H1 (cell line): ENCODE data around the gene PTPRG. TPM values are rescaled to one million over a fixed set of nuclear protein-coding genes. Genes with fewer than 3 reads are reported as not detected.

Source experiments
- CTCF ChIA-PET: fragments of 300-600 bp; sonication (Branson Sonifier 250); formaldehyde crosslinking; loops from one replicate; lab custom pipeline; 2021; ENCODE audit not compliant: partially characterized antibody; lab: Charles Lee
- POLR2A ChIA-PET: fragments of 300-600 bp; sonication (Branson Sonifier 250); formaldehyde crosslinking; loops from one replicate; lab custom pipeline; 2021; ENCODE audit warnings: inconsistent platforms; ENCODE audit not compliant: partially characterized antibody; lab: Charles Lee
- DNase-seq, 2 experiments: peaks; one replicate each; pipeline versions ENCODE4 v3.0.0 to v3.0.0-alpha.2; 2010 to 2022; ENCODE audit warnings: low spot score in 2 of 2, low read depth in 1 of 2, mixed read lengths in 1 of 2
- FAIRE-seq: peaks from 2 replicates; lab custom pipeline; 2011; peaks lifted over from hg19 to GRCh38; lab: Jason Lieb, UNC
- H2AFZ ChIP-seq: 2 replicates; pipeline ENCODE4 v1.8.1; 2012; ENCODE audit warnings: low read length, inconsistent platforms
- H2AK5ac ChIP-seq: 2 replicates; pipeline ENCODE4 v1.6.1; 2013; ENCODE audit warnings: low read depth, low read length
- H2BK120ac ChIP-seq: replicated peaks from 2 replicates; pipeline ENCODE3; 2013; ENCODE audit warnings: low read depth, low read length, inconsistent platforms
- H2BK12ac ChIP-seq: 2 replicates; pipeline ENCODE4 v1.6.1; 2013; ENCODE audit warnings: low read depth, low read length
- H2BK15ac ChIP-seq: 2 replicates; pipeline ENCODE4 v1.6.1; 2013; ENCODE audit warnings: low read length
- H2BK20ac ChIP-seq: 2 replicates; pipeline ENCODE4 v1.6.1; 2013; ENCODE audit warnings: low read length
- H2BK5ac ChIP-seq: 2 replicates; pipeline ENCODE4 v1.6.1; 2013; ENCODE audit warnings: low read depth, low read length
- H3K14ac ChIP-seq: 2 replicates; pipeline ENCODE4 v1.6.1; 2013; ENCODE audit warnings: inconsistent platforms; ENCODE audit not compliant: insufficient read length
- H3K18ac ChIP-seq: 2 replicates; pipeline ENCODE4 v1.6.1; 2013; ENCODE audit warnings: low read length; ENCODE audit errors: extremely low read depth
- H3K23ac ChIP-seq: 2 replicates; pipeline ENCODE4 v1.6.1; 2013; ENCODE audit warnings: inconsistent platforms; ENCODE audit not compliant: insufficient read length
- H3K23me2 ChIP-seq: 2 replicates; pipeline ENCODE4 v1.6.1; 2013; ENCODE audit warnings: low read depth, low read length
- H3K27ac ChIP-seq: 2 replicates; pipeline ENCODE4 v1.6.1; 2011; ENCODE audit warnings: low read depth, low read length, inconsistent platforms
- H3K27me3 ChIP-seq, 4 experiments: replicated peaks in 1 of 4; 1 replicate in 1 of 4; 2 replicates in 3 of 4; pipeline versions ENCODE4 v1.6.1 to v1.8.1; 2011 to 2013; ENCODE audit warnings: low read length in 3 of 4, mild to moderate bottlenecking in 3 of 4, inconsistent platforms in 2 of 4, mixed read lengths in 2 of 4, moderate library complexity in 1 of 4; ENCODE audit not compliant: control insufficient read depth in 3 of 4, insufficient read depth in 3 of 4; ENCODE audit errors: extremely low read depth in 1 of 4
- H3K36me3 ChIP-seq, 4 experiments: 2 replicates each; pipeline versions ENCODE4 v1.6.1 to v1.8.1; 2011 to 2013; ENCODE audit warnings: mild to moderate bottlenecking in 4 of 4, low read length in 3 of 4, moderate library complexity in 2 of 4, control low read depth in 1 of 4, inconsistent platforms in 1 of 4; ENCODE audit not compliant: insufficient read depth in 4 of 4, control insufficient read depth in 2 of 4
- H3K4ac ChIP-seq: replicated peaks from 2 replicates; pipeline ENCODE3; 2013; ENCODE audit warnings: low read length, low read depth, mixed read lengths, inconsistent platforms; ENCODE audit not compliant: insufficient read length
- H3K4me1 ChIP-seq, 4 experiments: replicated peaks in 1 of 4; 1 replicate in 1 of 4; 2 replicates in 3 of 4; pipeline versions ENCODE4 v1.6.1 to v1.8.1; 2011 to 2013; ENCODE audit warnings: low read length in 3 of 4, inconsistent platforms in 2 of 4, mixed read lengths in 1 of 4; ENCODE audit not compliant: insufficient read depth in 4 of 4, control insufficient read depth in 3 of 4
- H3K4me2 ChIP-seq, 2 experiments: 2 replicates each; pipeline versions ENCODE4 v1.6.1 to v1.8.1; 2011 to 2013; ENCODE audit warnings: low read depth in 2 of 2, low read length in 2 of 2, control low read depth in 1 of 2, inconsistent platforms in 1 of 2, mild to moderate bottlenecking in 1 of 2; ENCODE audit not compliant: insufficient read depth in 1 of 2
- H3K4me3 ChIP-seq, 4 experiments: fragments of 200-600, 300-600 bp in 1 of 4; sonication (generic), shearing (Covaris generic), sonication (Bioruptor Twin) in 1 of 4; 2 replicates each; pipeline versions ENCODE4 v1.5.1 to v1.8.1; 2011 to 2016; ENCODE audit warnings: low read length in 4 of 4, low read depth in 3 of 4, control low read depth in 2 of 4, inconsistent platforms in 2 of 4, mild to moderate bottlenecking in 2 of 4, mixed read lengths in 1 of 4, moderate library complexity in 1 of 4; ENCODE audit not compliant: insufficient read depth in 2 of 4; ENCODE audit errors: extremely low read depth in 1 of 4
- H3K56ac ChIP-seq: replicated peaks from 2 replicates; pipeline ENCODE3; 2013; ENCODE audit warnings: low read depth, mild to moderate bottlenecking, mixed read lengths, low read length, inconsistent platforms; ENCODE audit not compliant: insufficient read length
- H3K79me1 ChIP-seq: 2 replicates; pipeline ENCODE4 v1.6.1; 2013; ENCODE audit warnings: low read depth, low read length, control low read depth
- H3K79me2 ChIP-seq, 2 experiments: 2 replicates each; pipeline versions ENCODE4 v1.6.1 to v1.8.1; 2012 to 2013; ENCODE audit warnings: low read length in 2 of 2, mild to moderate bottlenecking in 2 of 2, inconsistent platforms in 1 of 2; ENCODE audit not compliant: insufficient read depth in 2 of 2, control insufficient read depth in 1 of 2
- H3K9ac ChIP-seq, 4 experiments: replicated peaks in 1 of 4; 1 replicate in 1 of 4; 2 replicates in 3 of 4; pipeline versions ENCODE4 v1.6.1 to v1.8.1; 2011 to 2013; ENCODE audit warnings: low read depth in 3 of 4, low read length in 3 of 4, control low read depth in 2 of 4, mild to moderate bottlenecking in 2 of 4, moderate library complexity in 2 of 4, inconsistent platforms in 1 of 4; ENCODE audit errors: extremely low read depth in 1 of 4
- H3K9me3 ChIP-seq, 2 experiments: 2 replicates each; pipeline versions ENCODE4 v1.6.1 to v1.8.1; 2012 to 2013; ENCODE audit warnings: mild to moderate bottlenecking in 2 of 2, moderate library complexity in 2 of 2, control low read depth in 1 of 2, inconsistent platforms in 1 of 2, low read depth in 1 of 2, low read length in 1 of 2, mixed read lengths in 1 of 2; ENCODE audit not compliant: insufficient read depth in 2 of 2
- H4K20me1 ChIP-seq, 2 experiments: replicated peaks in 1 of 2; 2 replicates each; pipeline versions ENCODE3 to v1.8.1; 2011 to 2013; ENCODE audit warnings: inconsistent platforms in 2 of 2, low read length in 2 of 2, mild to moderate bottlenecking in 1 of 2; ENCODE audit not compliant: insufficient read depth in 2 of 2, control insufficient read depth in 1 of 2
- H4K5ac ChIP-seq: 2 replicates; pipeline ENCODE4 v1.6.1; 2013; ENCODE audit warnings: low read length, low read depth, mixed read lengths, inconsistent platforms; ENCODE audit not compliant: insufficient read length
- H4K8ac ChIP-seq: 2 replicates; pipeline ENCODE4 v1.8.0; 2013; ENCODE audit warnings: mild to moderate bottlenecking, moderate library complexity, low read length, inconsistent platforms; ENCODE audit not compliant: insufficient read depth; ENCODE audit errors: extremely low read depth
- H4K91ac ChIP-seq: replicated peaks from 2 replicates; pipeline ENCODE3; 2013; ENCODE audit warnings: low read length, mixed read lengths, inconsistent platforms; ENCODE audit not compliant: insufficient read length
- WGBS, 2 experiments: shearing (Covaris generic) in 1 of 2; methylation state at CpG; one replicate each; pipeline versions ENCODE4 v1.1.6 to v1.1.7; 2013 to 2015; ENCODE audit warnings: low lambda C conversion rate in 2 of 2, mixed read lengths in 2 of 2, inconsistent platforms in 1 of 2, low coverage in 1 of 2, missing lambda C conversion rate in 1 of 2; ENCODE audit not compliant: insufficient replicate concordance in 2 of 2, insufficient coverage in 1 of 2, insufficient read length in 1 of 2; ENCODE audit errors: extremely low coverage in 1 of 2, missing lambda C conversion rate in 1 of 2; 5-methylcytosine and 5-hydroxymethylcytosine counted together
- polyA plus RNA-seq, 7 experiments: library from polyadenylated mRNA; depleted of rRNA in 3 of 7; stranded (reverse) in 5 of 7; unstranded in 2 of 7; fragments of >200 nt in 5 of 7; fragments of 200-250 nt in 2 of 7; gene quantifications; 1 replicate in 5 of 7; 2 replicates in 1 of 7; 4 replicates in 1 of 7; pipeline versions ENCODE4 v1.2.1 to v1.2.3, GENCODE V29; 2011 to 2013; ENCODE audit warnings: missing spikeins in 2 of 7, mixed read lengths in 2 of 7
- total RNA-seq: library from RNA; stranded (reverse); fragmentation: NEBNext Ultra II Directional; extraction: Animal tissue kit (Norgen Biotek cat#: 25700); gene quantifications from 2 replicates; pipeline ENCODE4 v1.2.1, GENCODE V29; 2021

The PTPRG gene
- total and polyA plus RNA-seq, 2 of the 8 experiments (the other 6 are each of a cell fraction or from before 2014, with no cell fraction given) = 23.3 to 96.2 TPM

- DNase-seq = no peak
- Histone ChIP-seq H3K79me2 (peaks cover 4 to 93% of the 10 kb centered on the region in 2 experiments; a peak in 3 of 4 replicates), H2BK12ac (no peak overlapping the region), H2BK120ac (no peak overlapping the region), H3K23ac (no peak overlapping the region), H3K4me2 (no peak overlapping the region), H3K4me3 (no peak overlapping the region), H2AFZ (no peak overlapping the region), H3K56ac (no peak overlapping the region), H3K4me1 (peaks cover 0 to 4% (median 0%) of the 10 kb centered on the region in 4 experiments; a peak in 1 of 7 replicates), H4K5ac (no peak overlapping the region), H3K9me3 (no peaks in the 10 kb centered on the region), H2BK15ac (no peak overlapping the region), H4K91ac (no peak overlapping the region), H3K9ac (no peak overlapping the region; a peak in 1 of 7 replicates), H3K79me1 (peaks cover 8% of the 10 kb centered on the region), H3K27me3 (no peaks in the 10 kb centered on the region), H3K14ac (no peak overlapping the region), H4K20me1 (peaks cover 0 to 3% of the 10 kb centered on the region in 2 experiments), H2AK5ac (no peak overlapping the region), H4K8ac (no peak overlapping the region), H3K27ac (no peak overlapping the region), H3K23me2 (no peaks in the 10 kb centered on the region), H3K36me3 (peaks cover 0 to 2% (median 0%) of the 10 kb centered on the region in 4 experiments; a peak in 1 of 8 replicates), H3K18ac (no peak overlapping the region), H2BK5ac (no peak overlapping the region), H2BK20ac (no peak overlapping the region), H3K4ac (no peak overlapping the region)
- ChIA-PET POLR2A (interaction anchor here (1.1 kb wide), 1 partner anchor 194 kb away, joined by 3 read pairs; no protein-coding TSS in a partner anchor), CTCF (interaction anchor here (1.0 kb wide), 1 partner anchor 151 kb away, joined by 3 read pairs; no protein-coding TSS in a partner anchor)
- no peak for FAIRE-seq
- WGBS, 2 experiments = 89% methylated on average over 3 of the region's 3 CpGs; no CpG with 5 or more reads in 1 of the 2 experiments
Measured at GRCh38 chr3:61758839-61759238, 197.5 kb downstream of the PTPRG start.
